Endothelial cell of umbilical vein (primary cell): Measurements from ENCODE around the gene KCTD17. TPM values are rescaled to one million over a fixed set of nuclear protein-coding genes. Genes with fewer than 3 reads are reported as not detected.

Experiments used
- BruUV-seq: library from RNA; stranded (reverse); fragments of 400-500 nt; replicated peaks from 2 replicates; lab custom pipeline; 2021; lab: Mats Ljungman, UMichigan
- CTCF ChIA-PET: fragments of 300-600, 350-600 bp; sonication (Branson Sonifier 250); formaldehyde crosslinking; loops from one replicate; lab custom pipeline; 2021; ENCODE audit warnings: antibody characterized with exemption, inconsistent platforms; lab: Charles Lee
- POLR2A ChIA-PET: fragments of 300-600, 350-600 bp; sonication (Branson Sonifier 250); formaldehyde crosslinking; loops from one replicate; lab custom pipeline; 2021; ENCODE audit warnings: antibody characterized with exemption, inconsistent platforms; lab: Charles Lee
- DNase-seq: peaks from one replicate; pipeline ENCODE4 v3.0.0-alpha.2; 2011; ENCODE audit warnings: low read depth, low spot score
- FAIRE-seq: peaks from 2 replicates; lab custom pipeline; 2011; peaks lifted over from hg19 to GRCh38; lab: Jason Lieb, UNC
- H2AFZ ChIP-seq: 2 replicates; pipeline ENCODE4 v1.6.0; 2012; ENCODE audit warnings: low read depth, low read length, control low read depth, inconsistent platforms
- H3K27ac ChIP-seq: 2 replicates; pipeline ENCODE4 v1.5.1; 2011; ENCODE audit warnings: low read depth, mild to moderate bottlenecking, control low read depth, low read length, moderate library complexity; ENCODE audit not compliant: insufficient read depth
- H3K27me3 ChIP-seq, 2 experiments: 2 replicates each; pipeline versions ENCODE4 v1.6.0 to v1.6.1; 2011; ENCODE audit warnings: low read length in 2 of 2, mixed read lengths in 1 of 2; ENCODE audit not compliant: control insufficient read depth in 2 of 2, insufficient read depth in 2 of 2
- H3K36me3 ChIP-seq, 2 experiments: 2 replicates in 1 of 2; 3 replicates in 1 of 2; pipeline ENCODE4 v1.5.1; 2011; ENCODE audit warnings: low read length in 2 of 2, mild to moderate bottlenecking in 1 of 2, moderate library complexity in 1 of 2; ENCODE audit not compliant: control insufficient read depth in 2 of 2, insufficient read depth in 2 of 2; ENCODE audit errors: extremely low read depth in 1 of 2
- H3K4me1 ChIP-seq: 3 replicates; pipeline ENCODE4 v1.5.1; 2011; ENCODE audit warnings: mild to moderate bottlenecking, low read length; ENCODE audit not compliant: control insufficient read depth, insufficient read depth; ENCODE audit errors: extremely low read depth
- H3K4me2 ChIP-seq: 2 replicates; pipeline ENCODE4 v1.6.1; 2011; ENCODE audit warnings: low read length, control low read depth, mixed read lengths; ENCODE audit not compliant: insufficient read depth
- H3K4me3 ChIP-seq, 3 experiments: fragments of 200-600 bp in 1 of 3; sonication (generic), shearing (Covaris generic) in 1 of 3; replicated peaks in 1 of 3; 2 replicates each; pipeline ENCODE4 v1.5.1; 2011 to 2016; ENCODE audit warnings: control low read depth in 3 of 3, low read length in 3 of 3, mild to moderate bottlenecking in 2 of 3, inconsistent platforms in 1 of 3, low read depth in 1 of 3, moderate library complexity in 1 of 3; ENCODE audit not compliant: insufficient read depth in 1 of 3
- H3K79me2 ChIP-seq: 2 replicates; pipeline ENCODE4 v1.6.0; 2012; ENCODE audit warnings: low read length, inconsistent platforms; ENCODE audit not compliant: control insufficient read depth, insufficient read depth
- H3K9ac ChIP-seq: replicated peaks from 2 replicates; pipeline ENCODE3; 2011; ENCODE audit warnings: low read length, control low read depth; ENCODE audit not compliant: insufficient read depth; ENCODE audit errors: extremely low read depth
- H3K9me1 ChIP-seq: replicated peaks from 3 replicates; pipeline ENCODE4 v1.6.0; 2011; ENCODE audit warnings: mild to moderate bottlenecking, low read length; ENCODE audit not compliant: control insufficient read depth, insufficient read depth; ENCODE audit errors: extremely low read depth
- H3K9me3 ChIP-seq: replicated peaks from 2 replicates; pipeline ENCODE4 v1.5.1; 2012; ENCODE audit warnings: low read length, inconsistent platforms; ENCODE audit not compliant: control insufficient read depth, insufficient read depth
- H4K20me1 ChIP-seq: replicated peaks from 2 replicates; pipeline ENCODE3; 2011; ENCODE audit warnings: mild to moderate bottlenecking, low read length; ENCODE audit not compliant: control insufficient read depth, insufficient read depth; ENCODE audit errors: extremely low read depth
- EZH2 ChIP-seq: IDR thresholded peaks from 2 replicates; pipeline ENCODE4 v1.6.1; 2012; ENCODE audit warnings: borderline replicate concordance, low read depth, mild to moderate bottlenecking, moderate library complexity, low read length, inconsistent platforms; ENCODE audit not compliant: severe bottlenecking
- FOS ChIP-seq: IDR thresholded peaks from 2 replicates; pipeline ENCODE4 v1.6.1; 2011; ENCODE audit warnings: mild to moderate bottlenecking, low read length, moderate library complexity, borderline replicate concordance; ENCODE audit not compliant: insufficient read depth
- GATA2 ChIP-seq: IDR thresholded peaks from 2 replicates; pipeline ENCODE4 v1.7.0; 2011; ENCODE audit warnings: low read depth, mild to moderate bottlenecking, moderate library complexity, mixed read lengths, low read length; ENCODE audit not compliant: insufficient read length, insufficient read depth
- JUN ChIP-seq: IDR thresholded peaks from 2 replicates; pipeline ENCODE4 v1.6.1; 2011; ENCODE audit warnings: borderline replicate concordance, low read depth; ENCODE audit not compliant: insufficient read length, insufficient read depth
- MYC ChIP-seq: IDR thresholded peaks from one replicate; pipeline ENCODE4 v1.6.1; 2011; ENCODE audit warnings: mild to moderate bottlenecking, low read depth, low read length
- POLR2A ChIP-seq: IDR thresholded peaks from 2 replicates; pipeline ENCODE4 v1.6.1; 2012; ENCODE audit warnings: low read depth, mild to moderate bottlenecking, control low read depth, low read length
- POLR2AphosphoS5 ChIP-seq: IDR thresholded peaks from 2 replicates; pipeline ENCODE4 v1.6.1; 2012; ENCODE audit warnings: low read depth, mild to moderate bottlenecking, control low read depth, low read length, moderate library complexity; ENCODE audit not compliant: insufficient read depth
- dilution Hi-C: fragments of 300-500 bp; cut with MboI; formaldehyde crosslinking; loops from one replicate; pipeline ENCODE4 v1.15.0; 2019; ENCODE audit warnings: low sequenced_read_pairs; ENCODE audit not compliant: extremely low pct_ligation_motif_present
- intact Hi-C: fragments of 100-400 bp; cut with micrococcal nuclease; formaldehyde crosslinking; loops from one replicate; pipeline ENCODE4 v1.10.0; 2022
- polyA plus RNA-seq, 4 experiments: library from polyadenylated mRNA; depleted of rRNA in 3 of 4; stranded (reverse) in 3 of 4; unstranded in 1 of 4; fragments of >200 nt; gene quantifications; 2 replicates each; pipeline versions ENCODE4 v1.2.1 to v1.2.3, GENCODE V29; 2011 to 2012; ENCODE audit warnings: missing spikeins in 1 of 4
- total RNA-seq: library from RNA; stranded (reverse); gene quantifications from 2 replicates; pipeline ENCODE4 v1.2.3, GENCODE V29; 2021
- TF ChIP-seq, protein P1 (sequence below), 2 donors: IDR thresholded peaks; 1 replicate in 1 of 2; 2 replicates in 1 of 2; pipeline ENCODE4 v1.5.1; 2011; ENCODE audit warnings: low read length in 2 of 2, mild to moderate bottlenecking in 2 of 2, moderate library complexity in 2 of 2, control low read depth in 1 of 2, inconsistent platforms in 1 of 2, low read depth in 1 of 2; ENCODE audit not compliant: insufficient read depth in 1 of 2; ENCODE audit errors: extremely low read depth in 1 of 2
- TF ChIP-seq, protein P2 (sequence below): IDR thresholded peaks from 2 replicates; pipeline ENCODE4 v1.6.1; 2011; ENCODE audit not compliant: insufficient read depth, insufficient read length

Gene KCTD17
- total and polyA plus RNA-seq, 2 donors (not counting 3 experiments of a cell fraction or from before 2014, with no cell fraction given) = 59.2 to 73.0 TPM

DNA sequence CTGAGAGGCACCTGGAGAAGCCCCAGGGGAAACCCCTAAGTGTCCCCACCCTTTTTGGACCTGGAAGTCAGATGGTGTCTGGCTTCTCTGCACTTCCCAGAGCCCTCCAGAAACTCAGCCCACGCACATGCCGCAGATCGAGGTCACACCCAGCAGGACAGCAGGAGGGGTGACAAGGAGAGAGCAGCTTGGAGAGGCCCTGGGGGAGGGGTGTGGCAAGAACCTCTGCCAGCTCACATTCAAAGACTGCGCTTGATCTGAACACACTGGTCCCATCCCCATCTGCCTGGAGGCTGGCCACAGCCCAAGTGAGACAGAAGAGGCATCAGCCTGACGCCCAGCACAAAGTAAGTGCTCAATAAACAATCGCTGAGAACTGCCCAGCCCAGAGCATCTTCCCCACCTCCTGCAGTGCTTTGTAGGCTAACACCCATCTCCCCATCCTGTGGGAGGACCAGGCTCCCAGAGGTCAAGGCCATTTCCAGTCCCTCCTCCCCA is 36.6 kb downstream of the KCTD17 start:
- H3K9me1 ChIP-seq = no peaks in the 10 kb centered on the region
- H3K9me3 ChIP-seq = no peaks in the 10 kb centered on the region
- no peak for TF ChIP-seq MYC
- TF ChIP-seq GATA2 = no peak
- TF ChIP-seq, protein P1, sequence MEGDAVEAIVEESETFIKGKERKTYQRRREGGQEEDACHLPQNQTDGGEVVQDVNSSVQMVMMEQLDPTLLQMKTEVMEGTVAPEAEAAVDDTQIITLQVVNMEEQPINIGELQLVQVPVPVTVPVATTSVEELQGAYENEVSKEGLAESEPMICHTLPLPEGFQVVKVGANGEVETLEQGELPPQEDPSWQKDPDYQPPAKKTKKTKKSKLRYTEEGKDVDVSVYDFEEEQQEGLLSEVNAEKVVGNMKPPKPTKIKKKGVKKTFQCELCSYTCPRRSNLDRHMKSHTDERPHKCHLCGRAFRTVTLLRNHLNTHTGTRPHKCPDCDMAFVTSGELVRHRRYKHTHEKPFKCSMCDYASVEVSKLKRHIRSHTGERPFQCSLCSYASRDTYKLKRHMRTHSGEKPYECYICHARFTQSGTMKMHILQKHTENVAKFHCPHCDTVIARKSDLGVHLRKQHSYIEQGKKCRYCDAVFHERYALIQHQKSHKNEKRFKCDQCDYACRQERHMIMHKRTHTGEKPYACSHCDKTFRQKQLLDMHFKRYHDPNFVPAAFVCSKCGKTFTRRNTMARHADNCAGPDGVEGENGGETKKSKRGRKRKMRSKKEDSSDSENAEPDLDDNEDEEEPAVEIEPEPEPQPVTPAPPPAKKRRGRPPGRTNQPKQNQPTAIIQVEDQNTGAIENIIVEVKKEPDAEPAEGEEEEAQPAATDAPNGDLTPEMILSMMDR (IDR thresholded peaks at IDR 0.05; ENCODE audit: extremely low read depth in 1 of 2, insufficient read depth in 1 of 2, low read depth in 1 of 2, low read length in 2 of 2) = no peak
- TF ChIP-seq, protein P2, sequence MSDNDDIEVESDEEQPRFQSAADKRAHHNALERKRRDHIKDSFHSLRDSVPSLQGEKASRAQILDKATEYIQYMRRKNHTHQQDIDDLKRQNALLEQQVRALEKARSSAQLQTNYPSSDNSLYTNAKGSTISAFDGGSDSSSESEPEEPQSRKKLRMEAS = no peak
- TF ChIP-seq FOS = no peak
- no peak for TF ChIP-seq JUN
- no peak for TF ChIP-seq EZH2
- TF ChIP-seq POLR2A = no peak
- no peak for TF ChIP-seq POLR2AphosphoS5
- no peaks in the 10 kb centered on the region for H4K20me1 ChIP-seq
- H3K9ac ChIP-seq = no peak overlapping the region
- dilution Hi-C loops (no loop called here), intact Hi-C loops (no loop called here)
- H3K27ac ChIP-seq = no peak overlapping the region
- H3K79me2 ChIP-seq = no peaks in the 10 kb centered on the region
- H3K4me2 ChIP-seq = no peak overlapping the region
- FAIRE-seq (no peak), DNase-seq (no peak)
- H3K4me3 ChIP-seq = no peak overlapping the region
- BruUV-seq = no TSS peak
- no peaks in the 10 kb centered on the region for H3K36me3 ChIP-seq
- ChIA-PET CTCF (interaction anchor here (2.1 kb wide), 1 partner anchor 12 kb away, joined by 8 read pairs; no protein-coding TSS in a partner anchor), POLR2A (no interaction called here)
- H2AFZ ChIP-seq = no peak overlapping the region
- H3K4me1 ChIP-seq = no peaks in the 10 kb centered on the region
- peaks cover 0 to 1% of the 10 kb centered on the region in 2 experiments for H3K27me3 ChIP-seq
